Thoracic aorta (tissue), 2 donors: ENCODE data around the gene RABEPK. TPM values are rescaled to one million over a fixed set of nuclear protein-coding genes. Genes with fewer than 3 reads are reported as not detected.
"Not testable (repeated sequence)": the region's sequence is repeated elsewhere in the genome, so short reads cannot be mapped to it uniquely, and the experiment has no call there.

ENCODE experiments used
- ATAC-seq: fragments of 150-250 bp; one replicate; pipeline ENCODE4 v1.8.0; 2017; ENCODE audit warnings: low read depth; ENCODE audit not compliant: insufficient number of reproducible peaks, low FRiP score
- DNase-seq: peaks from one replicate; pipeline ENCODE4 v3.0.0-alpha.2; 2020; ENCODE audit warnings: low spot score
- H3K27ac ChIP-seq, 2 donors: fragments of 200-600 bp; sonication (generic); 1 replicate in 1 of 2; 2 replicates in 1 of 2; pipeline ENCODE4 v1.5.1; 2016; ENCODE audit warnings: mild to moderate bottlenecking in 2 of 2, moderate library complexity in 2 of 2
- H3K27me3 ChIP-seq: fragments of 200-600 bp; sonication (generic); replicated peaks from 2 replicates; pipeline ENCODE4 v1.6.0; 2016; ENCODE audit warnings: mild to moderate bottlenecking; ENCODE audit not compliant: insufficient read depth
- H3K36me3 ChIP-seq: fragments of 200-600 bp; sonication (generic); one replicate; pipeline ENCODE4 v1.5.1; 2016
- H3K4me1 ChIP-seq, 2 donors: fragments of 200-600 bp; sonication (generic); 1 replicate in 1 of 2; 2 replicates in 1 of 2; pipeline versions ENCODE4 v1.5.1 to v1.6.0; 2016; ENCODE audit warnings: low read depth in 2 of 2, mild to moderate bottlenecking in 1 of 2; ENCODE audit not compliant: control insufficient read depth in 1 of 2
- H3K4me3 ChIP-seq: fragments of 200-600 bp; sonication (generic); 2 replicates; pipeline ENCODE4 v1.5.1; 2016; ENCODE audit warnings: mild to moderate bottlenecking
- H3K9me3 ChIP-seq: fragments of 200-600 bp; sonication (generic); 2 replicates; pipeline ENCODE4 v1.5.1; 2016
- total RNA-seq, 2 donors: library from RNA; depleted of rRNA; stranded (reverse); fragments of >200 nt; gene quantifications; one replicate each; pipeline versions ENCODE4 v1.1.0 to v1.2.3, GENCODE V29; 2016
- TF ChIP-seq, protein P1 (sequence below): fragments of 200-600 bp; sonication (generic); IDR thresholded peaks from one replicate; pipeline ENCODE4 v1.5.1; 2019; ENCODE audit warnings: antibody characterized with exemption

The RABEPK gene
- total RNA-seq, 2 donors from 2014 or later, result 8.1 to 9.9 TPM

DNA sequence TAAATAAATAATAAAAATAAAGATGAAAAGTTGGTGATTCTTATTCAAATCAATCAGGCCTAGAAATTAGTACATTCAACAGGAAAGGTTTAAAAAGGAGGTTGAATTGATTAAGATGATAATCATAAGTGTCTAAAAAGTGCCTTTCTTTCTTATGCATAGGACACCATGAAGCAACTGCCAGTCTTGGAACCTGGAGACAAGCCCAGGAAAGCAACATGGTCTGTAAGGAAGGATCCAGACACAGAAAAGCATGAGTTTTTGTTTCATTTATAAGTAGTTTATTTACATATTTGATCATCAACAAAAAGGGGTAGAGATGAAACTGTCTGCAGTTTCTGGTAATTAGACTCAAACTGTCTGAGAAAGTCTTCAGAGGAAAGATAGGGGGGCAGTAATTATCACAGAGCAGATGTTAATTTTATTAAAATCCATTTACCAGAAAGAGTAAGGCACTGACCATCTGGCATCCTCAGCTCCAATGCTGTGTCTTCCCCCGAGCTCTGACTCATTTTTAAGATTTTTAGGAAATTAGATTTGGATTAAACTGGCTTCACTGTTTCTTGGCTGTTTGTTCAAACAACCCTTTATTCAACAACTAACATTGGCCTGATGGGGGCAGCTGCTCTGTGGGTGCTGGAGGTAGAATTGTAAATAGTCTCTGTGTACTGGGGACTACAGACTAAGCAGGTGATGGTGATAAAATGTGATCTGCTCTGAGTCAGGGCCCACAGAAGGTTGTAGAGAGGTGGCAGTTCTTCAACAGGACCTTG, 2.7 kb downstream of the RABEPK start:
- peaks cover 7% of the 10 kb centered on the region for H3K36me3 ChIP-seq
- no peaks in the 10 kb centered on the region for H3K9me3 ChIP-seq
- H3K27ac ChIP-seq, result no peak overlapping the region
- TF ChIP-seq, protein P1, sequence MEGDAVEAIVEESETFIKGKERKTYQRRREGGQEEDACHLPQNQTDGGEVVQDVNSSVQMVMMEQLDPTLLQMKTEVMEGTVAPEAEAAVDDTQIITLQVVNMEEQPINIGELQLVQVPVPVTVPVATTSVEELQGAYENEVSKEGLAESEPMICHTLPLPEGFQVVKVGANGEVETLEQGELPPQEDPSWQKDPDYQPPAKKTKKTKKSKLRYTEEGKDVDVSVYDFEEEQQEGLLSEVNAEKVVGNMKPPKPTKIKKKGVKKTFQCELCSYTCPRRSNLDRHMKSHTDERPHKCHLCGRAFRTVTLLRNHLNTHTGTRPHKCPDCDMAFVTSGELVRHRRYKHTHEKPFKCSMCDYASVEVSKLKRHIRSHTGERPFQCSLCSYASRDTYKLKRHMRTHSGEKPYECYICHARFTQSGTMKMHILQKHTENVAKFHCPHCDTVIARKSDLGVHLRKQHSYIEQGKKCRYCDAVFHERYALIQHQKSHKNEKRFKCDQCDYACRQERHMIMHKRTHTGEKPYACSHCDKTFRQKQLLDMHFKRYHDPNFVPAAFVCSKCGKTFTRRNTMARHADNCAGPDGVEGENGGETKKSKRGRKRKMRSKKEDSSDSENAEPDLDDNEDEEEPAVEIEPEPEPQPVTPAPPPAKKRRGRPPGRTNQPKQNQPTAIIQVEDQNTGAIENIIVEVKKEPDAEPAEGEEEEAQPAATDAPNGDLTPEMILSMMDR, result no peak
- H3K27me3 ChIP-seq, result no peaks in the 10 kb centered on the region
- no peak for ATAC-seq
- DNase-seq, result no peak
- no peak overlapping the region for H3K4me3 ChIP-seq
- H3K4me1 ChIP-seq, result peaks cover 5 to 8% of the 10 kb centered on the region in 2 donors

DNA sequence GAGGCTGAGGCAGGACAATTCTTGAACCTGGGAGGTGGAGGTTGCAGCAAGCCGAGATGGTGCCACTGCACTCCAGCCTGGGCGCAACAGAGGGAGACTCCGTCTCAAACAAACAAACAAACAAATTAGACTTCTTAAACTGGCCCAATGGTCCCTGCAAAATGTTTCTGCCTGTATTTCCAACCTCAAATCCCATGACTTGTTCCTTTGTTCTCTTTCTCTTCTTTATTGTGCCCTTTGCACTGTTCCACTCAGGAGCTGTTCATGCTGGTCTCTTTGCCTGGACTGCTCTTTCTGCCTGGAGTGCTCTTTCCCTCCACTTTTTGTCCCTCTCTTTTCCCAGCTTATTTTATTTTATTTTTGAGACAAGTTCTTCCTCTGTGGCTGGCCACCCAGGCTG, 4.1 kb downstream of the RABEPK start:
- Histone ChIP-seq H3K4me1 (peaks cover 5 to 8% of the 10 kb centered on the region in 2 donors), H3K9me3 (no peaks in the 10 kb centered on the region), H3K27me3 (no peaks in the 10 kb centered on the region), H3K4me3 (no peak overlapping the region), H3K36me3 (peaks cover 22% of the 10 kb centered on the region), H3K27ac (no peak overlapping the region)
- TF ChIP-seq, protein P1, result no peak
- ATAC-seq (no peak), DNase-seq (no peak)

DNA sequence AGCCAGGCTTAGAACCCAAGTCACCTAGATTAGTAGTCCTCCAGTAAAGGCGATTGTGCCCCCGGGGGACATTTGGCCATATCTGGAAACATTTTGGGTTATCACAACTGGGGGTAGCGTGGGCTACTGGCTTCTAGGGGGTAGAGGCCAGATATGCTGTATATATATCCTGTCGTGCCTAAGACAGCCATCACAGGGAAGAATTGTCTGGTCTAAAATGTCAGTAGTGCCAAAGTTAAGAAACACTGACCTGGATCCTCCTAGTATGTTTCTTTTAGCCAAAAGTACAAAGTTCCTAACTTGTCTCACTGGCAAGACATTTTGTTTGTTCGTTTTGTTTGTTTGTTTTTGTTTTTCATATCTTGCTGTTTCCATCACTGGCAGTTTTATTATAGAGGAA, 13.8 kb downstream of the RABEPK start:
- H3K9me3 ChIP-seq, result no peaks in the 10 kb centered on the region
- no peak overlapping the region for H3K27ac ChIP-seq
- peaks cover 32% of the 10 kb centered on the region for H3K36me3 ChIP-seq
- H3K27me3 ChIP-seq, result no peaks in the 10 kb centered on the region
- no peaks in the 10 kb centered on the region for H3K4me1 ChIP-seq
- DNase-seq (no peak), ATAC-seq (no peak)
- TF ChIP-seq, protein P1, result no peak
- no peak overlapping the region for H3K4me3 ChIP-seq

DNA sequence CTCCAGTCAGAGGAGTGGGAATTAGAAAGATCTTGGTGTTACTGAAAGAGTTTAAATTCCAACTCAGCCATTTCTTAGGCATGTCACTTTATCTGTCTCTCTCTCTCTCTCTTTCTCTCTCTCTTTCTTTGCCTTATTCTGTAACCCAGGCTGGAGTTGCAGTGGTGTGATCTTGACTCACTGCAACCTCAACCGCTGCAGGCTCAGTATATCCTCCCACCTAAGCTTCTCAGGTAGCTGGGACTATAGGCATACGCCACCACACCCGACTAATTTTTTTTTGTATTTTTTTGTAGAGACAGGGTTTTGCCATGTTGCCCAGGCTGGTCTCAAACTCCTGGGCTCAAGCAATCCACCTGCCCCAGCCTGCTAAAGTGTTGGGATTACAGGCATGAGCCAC, 18.3 kb downstream of the RABEPK start:
- TF ChIP-seq, protein P1, result no peak
- DNase-seq, result no peak
- Histone ChIP-seq H3K4me3 (no peak overlapping the region), H3K27me3 (no peaks in the 10 kb centered on the region), H3K4me1 (no peaks in the 10 kb centered on the region), H3K27ac (no peak overlapping the region), H3K36me3 (peaks cover 17% of the 10 kb centered on the region), H3K9me3 (no peaks in the 10 kb centered on the region)
- no peak for ATAC-seq

DNA sequence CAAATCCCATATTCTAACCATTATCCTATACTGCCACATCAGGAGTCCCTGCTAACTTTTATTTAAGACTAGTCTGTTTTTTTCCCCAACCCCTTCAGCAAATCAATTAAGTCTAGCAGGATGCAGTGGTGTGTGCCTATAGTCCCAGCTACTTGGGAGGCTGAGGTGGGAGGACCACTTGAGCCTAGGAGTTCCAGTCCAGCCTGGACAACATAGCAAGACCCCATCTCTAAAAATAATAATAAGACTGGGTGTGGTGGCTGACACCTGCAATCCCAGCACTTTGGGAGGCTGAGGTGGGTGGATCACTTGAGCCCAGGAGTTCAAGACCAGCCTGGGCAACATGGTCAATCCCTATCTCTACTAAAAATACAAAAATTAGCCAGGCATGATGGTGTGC, 24.5 kb downstream of the RABEPK start:
- not testable (repeated sequence) for H3K27ac ChIP-seq, H3K9me3 ChIP-seq, DNase-seq, ATAC-seq, H3K4me1 ChIP-seq, H3K27me3 ChIP-seq, H3K4me3 ChIP-seq
- H3K36me3 ChIP-seq, result peaks cover 20% of the 10 kb centered on the region

DNA sequence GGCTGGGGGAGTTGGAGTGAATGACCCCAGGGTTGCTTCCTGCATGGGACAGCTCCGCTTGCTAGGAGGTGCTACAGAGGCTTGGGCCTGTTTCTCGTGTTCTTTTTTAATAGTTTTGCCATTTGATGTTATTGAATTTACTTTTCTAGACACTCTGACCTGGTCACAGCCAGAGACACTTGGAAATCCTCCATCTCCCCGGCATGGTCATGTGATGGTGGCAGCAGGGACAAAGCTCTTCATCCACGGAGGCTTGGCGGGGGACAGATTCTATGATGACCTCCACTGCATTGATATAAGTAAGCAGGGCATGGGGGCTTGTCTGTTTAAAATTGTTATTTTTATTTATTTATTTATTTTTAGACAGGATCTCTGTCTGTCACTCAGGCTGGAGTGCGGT, 27.4 kb downstream of the RABEPK start:
- Histone ChIP-seq H3K36me3 (peaks cover 18% of the 10 kb centered on the region), H3K4me1 (no peaks in the 10 kb centered on the region), H3K27me3 (no peaks in the 10 kb centered on the region), H3K4me3 (no peak overlapping the region), H3K9me3 (no peaks in the 10 kb centered on the region), H3K27ac (no peak overlapping the region)
- no peak for ATAC-seq
- TF ChIP-seq, protein P1, result no peak
- DNase-seq, result no peak
